COR-L47 (cell line): ENCODE data around the gene SMYD3.

ENCODE experiments used
- DNase-seq: peaks from one replicate; lab custom pipeline; 2025; lab: John Stamatoyannopoulos, UW

The SMYD3 gene

GRCh38 chr1:246506674-246507481, at the start of gene SMYD3:
SMYD3 (minus strand) TSS chr1:246507279.
- DNase-seq, result peak; percentile 64

- DNase-seq, result no peak
These were observed 47.1 kb upstream of the SMYD3 start for GRCh38 chr1:246554201-246554600.

- no peak for DNase-seq
These were observed 45.0 kb upstream of the SMYD3 start for GRCh38 chr1:246552110-246552509.

GRCh38 chr1:246550402-246550801, 43.3 kb upstream of the SMYD3 start:
- DNase-seq, result no peak

GRCh38 chr1:246549665-246550064, 42.6 kb upstream of the SMYD3 start:
- no peak for DNase-seq

GRCh38 chr1:246544001-246544400, 36.9 kb upstream of the SMYD3 start:
- no peak for DNase-seq

- DNase-seq, result no peak
These were observed 33.8 kb upstream of the SMYD3 start for GRCh38 chr1:246540738-246541491.

GRCh38 chr1:246537887-246538286, 30.8 kb upstream of the SMYD3 start:
- peak; percentile 60 for DNase-seq

GRCh38 chr1:246537441-246537840, 30.4 kb upstream of the SMYD3 start:
- no peak for DNase-seq

- no peak for DNase-seq
These were observed 27.0 kb upstream of the SMYD3 start for GRCh38 chr1:246534114-246534513.

- DNase-seq, result no peak
These were observed 26.4 kb upstream of the SMYD3 start for GRCh38 chr1:246533371-246533905.

- no peak for DNase-seq
These were observed 25.4 kb upstream of the SMYD3 start for GRCh38 chr1:246532519-246532918.

- DNase-seq, result no peak
These were observed 23.4 kb upstream of the SMYD3 start for GRCh38 chr1:246530482-246530881.

GRCh38 chr1:246528933-246529731, 22.1 kb upstream of the SMYD3 start:
- DNase-seq, result peak; percentile 3

- DNase-seq, result no peak
These were observed 20.5 kb upstream of the SMYD3 start for GRCh38 chr1:246527402-246528088.

- no peak for DNase-seq
These were observed 19.8 kb upstream of the SMYD3 start for GRCh38 chr1:246526915-246527314.

- DNase-seq, result no peak
These were observed 19.3 kb upstream of the SMYD3 start for GRCh38 chr1:246526380-246526779.

- DNase-seq, result no peak
These were observed 12.4 kb upstream of the SMYD3 start for GRCh38 chr1:246519514-246519913.

GRCh38 chr1:246518456-246519205, 11.6 kb upstream of the SMYD3 start:
- DNase-seq, result no peak

- DNase-seq, result no peak
These were observed 10.3 kb upstream of the SMYD3 start for GRCh38 chr1:246517391-246517790.

- no peak for DNase-seq
These were observed 9.0 kb upstream of the SMYD3 start for GRCh38 chr1:246516126-246516525.
